Endothelial cell of umbilical vein (primary cell): ENCODE data around the gene ULBP1. TPM values are rescaled to one million over a fixed set of nuclear protein-coding genes. Genes with fewer than 3 reads are reported as not detected.

Experiments
- BruUV-seq: library from RNA; stranded (reverse); fragments of 400-500 nt; replicated peaks from 2 replicates; lab custom pipeline; 2021; lab: Mats Ljungman, UMichigan
- CTCF ChIA-PET: fragments of 300-600, 350-600 bp; sonication (Branson Sonifier 250); formaldehyde crosslinking; loops from one replicate; lab custom pipeline; 2021; ENCODE audit warnings: antibody characterized with exemption, inconsistent platforms; lab: Charles Lee
- POLR2A ChIA-PET: fragments of 300-600, 350-600 bp; sonication (Branson Sonifier 250); formaldehyde crosslinking; loops from one replicate; lab custom pipeline; 2021; ENCODE audit warnings: antibody characterized with exemption, inconsistent platforms; lab: Charles Lee
- DNase-seq: peaks from one replicate; pipeline ENCODE4 v3.0.0-alpha.2; 2011; ENCODE audit warnings: low read depth, low spot score
- FAIRE-seq: peaks from 2 replicates; lab custom pipeline; 2011; peaks lifted over from hg19 to GRCh38; lab: Jason Lieb, UNC
- H2AFZ ChIP-seq: 2 replicates; pipeline ENCODE4 v1.6.0; 2012; ENCODE audit warnings: low read depth, low read length, control low read depth, inconsistent platforms
- H3K27ac ChIP-seq: 2 replicates; pipeline ENCODE4 v1.5.1; 2011; ENCODE audit warnings: low read depth, mild to moderate bottlenecking, control low read depth, low read length, moderate library complexity; ENCODE audit not compliant: insufficient read depth
- H3K27me3 ChIP-seq, 2 experiments: 2 replicates each; pipeline versions ENCODE4 v1.6.0 to v1.6.1; 2011; ENCODE audit warnings: low read length in 2 of 2, mixed read lengths in 1 of 2; ENCODE audit not compliant: control insufficient read depth in 2 of 2, insufficient read depth in 2 of 2
- H3K36me3 ChIP-seq, 2 experiments: 2 replicates in 1 of 2; 3 replicates in 1 of 2; pipeline ENCODE4 v1.5.1; 2011; ENCODE audit warnings: low read length in 2 of 2, mild to moderate bottlenecking in 1 of 2, moderate library complexity in 1 of 2; ENCODE audit not compliant: control insufficient read depth in 2 of 2, insufficient read depth in 2 of 2; ENCODE audit errors: extremely low read depth in 1 of 2
- H3K4me1 ChIP-seq: 3 replicates; pipeline ENCODE4 v1.5.1; 2011; ENCODE audit warnings: mild to moderate bottlenecking, low read length; ENCODE audit not compliant: control insufficient read depth, insufficient read depth; ENCODE audit errors: extremely low read depth
- H3K4me2 ChIP-seq: 2 replicates; pipeline ENCODE4 v1.6.1; 2011; ENCODE audit warnings: low read length, control low read depth, mixed read lengths; ENCODE audit not compliant: insufficient read depth
- H3K4me3 ChIP-seq, 3 experiments: fragments of 200-600 bp in 1 of 3; sonication (generic), shearing (Covaris generic) in 1 of 3; replicated peaks in 1 of 3; 2 replicates each; pipeline ENCODE4 v1.5.1; 2011 to 2016; ENCODE audit warnings: control low read depth in 3 of 3, low read length in 3 of 3, mild to moderate bottlenecking in 2 of 3, inconsistent platforms in 1 of 3, low read depth in 1 of 3, moderate library complexity in 1 of 3; ENCODE audit not compliant: insufficient read depth in 1 of 3
- H3K79me2 ChIP-seq: 2 replicates; pipeline ENCODE4 v1.6.0; 2012; ENCODE audit warnings: low read length, inconsistent platforms; ENCODE audit not compliant: control insufficient read depth, insufficient read depth
- H3K9ac ChIP-seq: replicated peaks from 2 replicates; pipeline ENCODE3; 2011; ENCODE audit warnings: low read length, control low read depth; ENCODE audit not compliant: insufficient read depth; ENCODE audit errors: extremely low read depth
- H3K9me1 ChIP-seq: replicated peaks from 3 replicates; pipeline ENCODE4 v1.6.0; 2011; ENCODE audit warnings: mild to moderate bottlenecking, low read length; ENCODE audit not compliant: control insufficient read depth, insufficient read depth; ENCODE audit errors: extremely low read depth
- H3K9me3 ChIP-seq: replicated peaks from 2 replicates; pipeline ENCODE4 v1.5.1; 2012; ENCODE audit warnings: low read length, inconsistent platforms; ENCODE audit not compliant: control insufficient read depth, insufficient read depth
- H4K20me1 ChIP-seq: replicated peaks from 2 replicates; pipeline ENCODE3; 2011; ENCODE audit warnings: mild to moderate bottlenecking, low read length; ENCODE audit not compliant: control insufficient read depth, insufficient read depth; ENCODE audit errors: extremely low read depth
- CTCF ChIP-seq, 2 donors: IDR thresholded peaks; 1 replicate in 1 of 2; 2 replicates in 1 of 2; pipeline ENCODE4 v1.5.1; 2011; ENCODE audit warnings: low read length in 2 of 2, mild to moderate bottlenecking in 2 of 2, moderate library complexity in 2 of 2, control low read depth in 1 of 2, inconsistent platforms in 1 of 2, low read depth in 1 of 2; ENCODE audit not compliant: insufficient read depth in 1 of 2; ENCODE audit errors: extremely low read depth in 1 of 2
- EZH2 ChIP-seq: IDR thresholded peaks from 2 replicates; pipeline ENCODE4 v1.6.1; 2012; ENCODE audit warnings: borderline replicate concordance, low read depth, mild to moderate bottlenecking, moderate library complexity, low read length, inconsistent platforms; ENCODE audit not compliant: severe bottlenecking
- FOS ChIP-seq: IDR thresholded peaks from 2 replicates; pipeline ENCODE4 v1.6.1; 2011; ENCODE audit warnings: mild to moderate bottlenecking, low read length, moderate library complexity, borderline replicate concordance; ENCODE audit not compliant: insufficient read depth
- GATA2 ChIP-seq: IDR thresholded peaks from 2 replicates; pipeline ENCODE4 v1.7.0; 2011; ENCODE audit warnings: low read depth, mild to moderate bottlenecking, moderate library complexity, mixed read lengths, low read length; ENCODE audit not compliant: insufficient read length, insufficient read depth
- JUN ChIP-seq: IDR thresholded peaks from 2 replicates; pipeline ENCODE4 v1.6.1; 2011; ENCODE audit warnings: borderline replicate concordance, low read depth; ENCODE audit not compliant: insufficient read length, insufficient read depth
- POLR2A ChIP-seq: IDR thresholded peaks from 2 replicates; pipeline ENCODE4 v1.6.1; 2012; ENCODE audit warnings: low read depth, mild to moderate bottlenecking, control low read depth, low read length
- POLR2AphosphoS5 ChIP-seq: IDR thresholded peaks from 2 replicates; pipeline ENCODE4 v1.6.1; 2012; ENCODE audit warnings: low read depth, mild to moderate bottlenecking, control low read depth, low read length, moderate library complexity; ENCODE audit not compliant: insufficient read depth
- dilution Hi-C: fragments of 300-500 bp; cut with MboI; formaldehyde crosslinking; loops from one replicate; pipeline ENCODE4 v1.15.0; 2019; ENCODE audit warnings: low sequenced_read_pairs; ENCODE audit not compliant: extremely low pct_ligation_motif_present
- intact Hi-C: fragments of 100-400 bp; cut with micrococcal nuclease; formaldehyde crosslinking; loops from one replicate; pipeline ENCODE4 v1.10.0; 2022
- polyA plus RNA-seq, 4 experiments: library from polyadenylated mRNA; depleted of rRNA in 3 of 4; stranded (reverse) in 3 of 4; unstranded in 1 of 4; fragments of >200 nt; gene quantifications; 2 replicates each; pipeline versions ENCODE4 v1.2.1 to v1.2.3, GENCODE V29; 2011 to 2012; ENCODE audit warnings: missing spikeins in 1 of 4
- total RNA-seq: library from RNA; stranded (reverse); gene quantifications from 2 replicates; pipeline ENCODE4 v1.2.3, GENCODE V29; 2021

The ULBP1 gene
- total and polyA plus RNA-seq, 2 donors (not counting 3 experiments of a cell fraction or from before 2014, with no cell fraction given), result 0.33 to 1.4 TPM

- DNase-seq (peak; percentile 97), FAIRE-seq (peak; percentile 98)
- peak; percentile 48 for TF ChIP-seq FOS
- no peak for TF ChIP-seq CTCF (IDR thresholded peaks at IDR 0.05; ENCODE audit: extremely low read depth in 1 of 2, insufficient read depth in 1 of 2, low read depth in 1 of 2, low read length in 2 of 2)
- TF ChIP-seq POLR2A, result peak; percentile 98
- peak; percentile 26 for TF ChIP-seq EZH2
- TF ChIP-seq POLR2AphosphoS5, result peak; percentile 90
- no peak for TF ChIP-seq JUN
- no peak for TF ChIP-seq GATA2
- Histone ChIP-seq H3K4me3 (peak within 1 kb of the TSS; percentile 72 to 84 (median 73)), H3K4me2 (peak within 1 kb of the TSS; percentile 90), H3K27me3 (peaks cover 28 to 37% of the 10 kb centered on the region in 2 experiments), H3K36me3 (peaks cover 0 to 3% of the 10 kb centered on the region in 2 experiments), H3K79me2 (no peaks in the 10 kb centered on the region), H3K9me3 (no peaks in the 10 kb centered on the region), H2AFZ (peak within 1 kb of the TSS; percentile 95), H4K20me1 (no peaks in the 10 kb centered on the region), H3K4me1 (peaks cover 14% of the 10 kb centered on the region), H3K9me1 (no peaks in the 10 kb centered on the region), H3K9ac (peak within 1 kb of the TSS; percentile 74), H3K27ac (peak within 1 kb of the TSS; percentile 34)
- CTCF ChIA-PET, result interaction anchor here (1.0 to 1.3 kb wide), 2 partner anchors 19 to 75 kb away, joined by 3 to 8 read pairs; no protein-coding TSS in a partner anchor
- no TSS peak for BruUV-seq
- intact Hi-C loops, result loop anchor here (1.0 to 2.0 kb wide), 2 partner anchors 19 to 63 kb away; no protein-coding TSS in a partner anchor
- dilution Hi-C loops, result no loop called here
- POLR2A ChIA-PET, result no interaction called here
Observed at GRCh38 chr6:149941583-149942460, 21.9 kb upstream of the ULBP1 start, which contains the start of gene ULBP2. Gene ULBP2, plus strand, starts transcription at chr6:149942014. Its CDS starts 59 bp downstream, at chr6:149942073.
